GM12801 (cell line): ENCODE results near the gene EFNA3.

Experiments used
- CTCF ChIP-seq: IDR thresholded peaks from one replicate; pipeline ENCODE4 v1.5.1; 2011; ENCODE audit warnings: control low read depth; ENCODE audit not compliant: insufficient read length; ENCODE audit errors: extremely low read depth

The EFNA3 gene

GRCh38 chr1:155034318-155035208, 44.1 kb upstream of the EFNA3 start:
- TF ChIP-seq CTCF: no peak

GRCh38 chr1:155035936-155036335, 42.7 kb upstream of the EFNA3 start:
- no peak for TF ChIP-seq CTCF

GRCh38 chr1:155037043-155037442, 41.6 kb upstream of the EFNA3 start:
- no peak for TF ChIP-seq CTCF

GRCh38 chr1:155037851-155038441, 40.7 kb upstream of the EFNA3 start:
- no peak for TF ChIP-seq CTCF

- no peak for TF ChIP-seq CTCF
Measured at GRCh38 chr1:155038602-155039307, 39.9 kb upstream of the EFNA3 start.

- no peak for TF ChIP-seq CTCF
Measured at GRCh38 chr1:155039308-155039669, 39.3 kb upstream of the EFNA3 start.

GRCh38 chr1:155040358-155041093, 38.1 kb upstream of the EFNA3 start:
- no peak for TF ChIP-seq CTCF
